ENCODE data around the gene CDCA7L. TPM values are rescaled to one million over a fixed set of nuclear protein-coding genes. Genes with fewer than 3 reads are reported as not detected.

CDCA7L gene
- total and polyA plus RNA-seq, 8 donors, result 27.5 to 63.7 (median 49.1) TPM

DNA sequence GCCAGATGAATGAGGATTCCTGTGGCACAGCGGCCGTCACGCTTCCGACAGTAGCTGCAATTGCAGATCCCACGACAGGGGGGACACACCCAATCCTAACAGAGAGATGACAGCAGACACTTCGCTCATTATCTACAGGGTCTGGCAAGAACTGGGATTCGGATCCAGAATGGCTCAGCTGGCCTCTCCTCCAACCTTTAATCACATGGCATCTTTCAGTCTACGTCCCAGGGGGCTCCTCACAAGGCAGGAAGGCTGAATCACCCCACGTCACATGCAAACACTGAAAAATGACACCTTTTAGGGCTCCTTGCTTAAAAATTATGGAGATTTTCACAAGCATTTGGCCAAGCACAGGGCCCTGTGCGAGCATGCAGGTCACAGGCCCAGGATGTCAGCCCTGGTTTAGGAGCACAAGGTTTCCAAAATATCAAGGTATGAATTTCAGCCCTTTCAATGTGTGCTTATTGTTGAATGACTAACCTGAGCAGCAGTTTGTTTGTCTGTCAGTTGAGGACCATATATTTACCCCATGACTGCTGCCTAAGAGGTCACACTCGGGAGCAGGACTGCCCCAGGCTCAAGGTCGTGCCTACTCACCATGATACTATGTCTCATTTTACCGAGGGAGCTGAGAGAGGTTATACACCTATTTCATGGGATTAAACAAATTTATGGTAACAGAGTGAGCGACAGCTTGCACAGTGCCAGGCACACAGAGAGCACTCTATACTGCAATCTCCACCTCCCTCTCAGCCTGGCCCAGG, 42.5 kb downstream of the CDCA7L start:
- intact Hi-C loops (cut with DNase I), result no loop called here
- Histone ChIP-seq H3K36me3 (peaks cover 0 to 63% of the 10 kb centered on the region in 2 donors), H3K4me3 (no peak overlapping the region), H3K4me1 (peaks cover 0 to 5% of the 10 kb centered on the region in 2 donors), H3K27me3 (no peaks in the 10 kb centered on the region), H3K9me3 (no peaks in the 10 kb centered on the region), H3K27ac (no peak overlapping the region)
- DNase-seq, result no peak
- no peak for TF ChIP-seq CTCF (IDR thresholded peaks at IDR 0.05)
- no peak for ATAC-seq

- no peak for TF ChIP-seq CTCF (IDR thresholded peaks at IDR 0.05)
- peak; percentile 53 for ATAC-seq
Measured at GRCh38 chr7:21902240-21902639, 43.5 kb downstream of the CDCA7L start.

DNA sequence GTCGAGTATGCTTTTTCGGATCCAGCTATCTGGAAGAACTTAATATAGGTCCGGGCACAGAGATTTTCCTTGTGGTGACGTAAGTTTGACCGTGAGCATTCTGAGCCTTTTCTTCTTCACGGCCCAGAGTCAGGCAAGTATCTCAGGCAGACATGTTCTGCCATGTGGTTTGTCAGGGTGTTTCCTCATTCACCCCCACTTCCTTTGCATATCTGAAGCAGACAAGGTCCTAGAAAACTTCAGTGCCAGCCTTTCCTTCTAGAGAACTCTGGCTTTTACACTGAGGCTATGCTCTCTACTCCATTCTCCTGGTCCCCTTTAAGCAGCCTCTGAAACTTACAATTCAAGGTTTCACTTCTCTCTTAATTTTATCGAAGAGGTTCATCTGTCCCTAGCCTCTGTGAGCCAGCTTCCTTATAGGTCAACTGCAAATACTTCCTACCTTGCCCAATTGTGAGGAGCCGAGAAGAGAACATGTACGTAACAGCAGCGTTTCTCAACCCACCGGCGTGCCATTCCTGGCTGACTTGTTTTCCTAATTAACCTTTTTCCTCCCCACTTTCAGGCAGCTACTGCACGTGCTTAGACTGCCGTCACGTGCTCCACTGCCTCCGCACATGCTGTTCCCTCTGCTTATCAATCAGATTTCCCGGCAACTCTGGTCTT, 47.3 kb downstream of the CDCA7L start:
- H3K4me3 ChIP-seq, result peak overlapping the region in 1 of 2 donors; percentile 28
- H3K36me3 ChIP-seq, result peaks cover 0 to 24% of the 10 kb centered on the region in 2 donors
- H3K9me3 ChIP-seq, result no peaks in the 10 kb centered on the region
- intact Hi-C loops (cut with DNase I), result no loop called here
- no peak for TF ChIP-seq CTCF (IDR thresholded peaks at IDR 0.05)
- no peaks in the 10 kb centered on the region for H3K27me3 ChIP-seq
- peak; percentile 46 for ATAC-seq
- H3K27ac ChIP-seq, result peak overlapping the region in 1 of 2 donors; percentile 88
- DNase-seq, result peak in 1 of 4 donors; percentile 46
- peaks cover 0 to 9% of the 10 kb centered on the region in 2 donors for H3K4me1 ChIP-seq

More at GRCh38 chr7:21902240-21902639, 43.5 kb downstream of the CDCA7L start:
- no peaks in the 10 kb centered on the region for H3K9me3 ChIP-seq
- H3K4me3 ChIP-seq, result no peak overlapping the region
- peaks cover 0 to 9% of the 10 kb centered on the region in 2 donors for H3K4me1 ChIP-seq
- intact Hi-C loops (cut with DNase I), result no loop called here
- H3K27me3 ChIP-seq, result no peaks in the 10 kb centered on the region
- H3K36me3 ChIP-seq, result peaks cover 0 to 56% of the 10 kb centered on the region in 2 donors
- DNase-seq, result no peak
- no peak overlapping the region for H3K27ac ChIP-seq

GRCh38 chr7:21893401-21893800, 52.3 kb downstream of the CDCA7L start:
- H3K4me3 ChIP-seq, result no peak overlapping the region
- H3K4me1 ChIP-seq, result peaks cover 0 to 4% of the 10 kb centered on the region in 2 donors
- no peak overlapping the region for H3K27ac ChIP-seq
- intact Hi-C loops (cut with DNase I), result no loop called here
- no peaks in the 10 kb centered on the region for H3K9me3 ChIP-seq
- no peaks in the 10 kb centered on the region for H3K27me3 ChIP-seq
- H3K36me3 ChIP-seq, result no peaks in the 10 kb centered on the region
- ATAC-seq, result no peak
- TF ChIP-seq CTCF (IDR thresholded peaks at IDR 0.05), result no peak
- no peak for DNase-seq

GRCh38 chr7:21891291-21891690, 54.4 kb downstream of the CDCA7L start:
- H3K9me3 ChIP-seq, result no peaks in the 10 kb centered on the region
- no peak overlapping the region for H3K4me3 ChIP-seq
- no peak for TF ChIP-seq CTCF (IDR thresholded peaks at IDR 0.05)
- DNase-seq, result no peak
- no peak overlapping the region for H3K27ac ChIP-seq
- no peaks in the 10 kb centered on the region for H3K27me3 ChIP-seq
- no peak for ATAC-seq
- intact Hi-C loops (cut with DNase I), result no loop called here
- no peaks in the 10 kb centered on the region for H3K4me1 ChIP-seq
- no peaks in the 10 kb centered on the region for H3K36me3 ChIP-seq
